Caco-2 (cell line): ENCODE data around the gene TDRKH. TPM values are rescaled to one million over a fixed set of nuclear protein-coding genes. Genes with fewer than 3 reads are reported as not detected.

Experiments used
- BruUV-seq: library from RNA; stranded (reverse); fragments of 400-500 nt; replicated peaks from 2 replicates; lab custom pipeline; 2021; lab: Mats Ljungman, UMichigan
- CTCF ChIA-PET: fragments of 300-600 bp; sonication (Branson Sonifier 250); formaldehyde crosslinking; loops from one replicate; lab custom pipeline; 2022; ENCODE audit warnings: antibody characterized with exemption; lab: Charles Lee
- POLR2A ChIA-PET: fragments of 300-600 bp; sonication (Branson Sonifier 250); formaldehyde crosslinking; loops from one replicate; lab custom pipeline; 2022; ENCODE audit warnings: antibody characterized with exemption; lab: Charles Lee
- DNase-seq, 2 experiments: peaks; one replicate each; pipeline versions ENCODE4 v3.0.0 to v3.0.0-alpha.2; 2020 to 2022
- H3K27me3 ChIP-seq: replicated peaks from 2 replicates; pipeline ENCODE4 v1.6.0; 2011; ENCODE audit warnings: low read length; ENCODE audit not compliant: control insufficient read depth, insufficient read depth
- H3K36me3 ChIP-seq: 2 replicates; pipeline ENCODE4 v1.5.1; 2011; ENCODE audit warnings: low read length; ENCODE audit not compliant: control insufficient read depth, insufficient read depth
- H3K4me1 ChIP-seq: fragments of 250-450 bp; sonication (Bioruptor Pico); 2 replicates; pipeline ENCODE4 v1.5.1; 2020; ENCODE audit warnings: mild to moderate bottlenecking
- H3K4me3 ChIP-seq: 2 replicates; pipeline ENCODE4 v1.5.1; 2011; ENCODE audit warnings: low read depth, mild to moderate bottlenecking, control low read depth, low read length
- H3K9me3 ChIP-seq: fragments of 250-450 bp; sonication (Bioruptor Pico); 2 replicates; pipeline ENCODE4 v1.5.1; 2020; ENCODE audit warnings: mild to moderate bottlenecking, moderate library complexity
- H3K27ac Mint-ChIP-seq: one replicate; pipeline ENCODE4 v1.8.0; 2022; ENCODE audit warnings: mixed read lengths; ENCODE audit not compliant: unreplicated experiment
- H3K27me3 Mint-ChIP-seq: one replicate; pipeline ENCODE4 v1.8.0; 2022; ENCODE audit warnings: mixed read lengths; ENCODE audit not compliant: insufficient read depth, unreplicated experiment
- H3K36me3 Mint-ChIP-seq: one replicate; pipeline ENCODE4 v1.8.0; 2022; ENCODE audit warnings: mild to moderate bottlenecking, mixed read lengths; ENCODE audit not compliant: insufficient read depth, unreplicated experiment
- H3K4me1 Mint-ChIP-seq: one replicate; pipeline ENCODE4 v1.8.0; 2022; ENCODE audit warnings: low read depth, mixed read lengths; ENCODE audit not compliant: unreplicated experiment
- H3K4me3 Mint-ChIP-seq: one replicate; pipeline ENCODE4 v1.8.0; 2022; ENCODE audit warnings: mild to moderate bottlenecking, moderate library complexity, mixed read lengths; ENCODE audit not compliant: unreplicated experiment
- H3K9me3 Mint-ChIP-seq: one replicate; pipeline ENCODE4 v1.8.0; 2022; ENCODE audit warnings: mixed read lengths; ENCODE audit not compliant: unreplicated experiment
- intact Hi-C: fragments of 100-400 bp; cut with micrococcal nuclease; formaldehyde crosslinking; loops from one replicate; pipeline ENCODE4 v1.10.0; 2022; ENCODE audit not compliant: unreplicated experiment
- total RNA-seq: library from RNA; stranded (reverse); gene quantifications from 2 replicates; pipeline ENCODE4 v1.2.3, GENCODE V29; 2022
- TF ChIP-seq, protein P1 (sequence below), 2 experiments: fragments of 200-600 bp in 1 of 2; IDR thresholded peaks; 1 replicate in 1 of 2; 2 replicates in 1 of 2; pipeline versions ENCODE4 v1.5.1 to v1.8.0; 2011 to 2022; ENCODE audit warnings: antibody characterized with exemption in 1 of 2, control low read depth in 1 of 2, inconsistent platforms in 1 of 2, low read depth in 1 of 2, low read length in 1 of 2, mild to moderate bottlenecking in 1 of 2, moderate library complexity in 1 of 2; ENCODE audit not compliant: insufficient read depth in 1 of 2, severe bottlenecking in 1 of 2, unreplicated experiment in 1 of 2

TDRKH gene
- total RNA-seq, 1 experiment from 2014 or later = 15.0 TPM

DNA sequence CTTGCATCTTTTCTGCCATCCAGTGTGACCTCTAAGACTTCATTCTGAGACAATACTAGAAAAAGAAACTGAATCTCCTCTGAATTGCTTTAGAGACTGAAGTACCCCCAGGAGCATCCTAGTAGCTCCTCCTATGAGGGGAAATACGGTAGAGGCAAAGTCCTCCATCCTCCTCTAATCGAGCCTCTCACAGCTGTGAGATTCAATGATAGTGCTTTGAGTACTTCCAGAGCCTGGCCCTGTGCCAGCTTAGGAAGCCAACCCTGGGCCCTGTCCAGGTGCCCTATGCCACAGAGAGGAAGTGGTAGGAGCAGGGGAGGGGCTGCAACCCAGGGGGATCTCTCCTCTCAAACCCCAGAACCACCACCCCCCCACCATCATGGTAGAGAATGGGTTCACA, 30.6 kb upstream of the TDRKH start:
- H3K4me1 Mint-ChIP-seq = no peaks in the 10 kb centered on the region
- POLR2A ChIA-PET = no interaction called here
- no peak for DNase-seq

DNA sequence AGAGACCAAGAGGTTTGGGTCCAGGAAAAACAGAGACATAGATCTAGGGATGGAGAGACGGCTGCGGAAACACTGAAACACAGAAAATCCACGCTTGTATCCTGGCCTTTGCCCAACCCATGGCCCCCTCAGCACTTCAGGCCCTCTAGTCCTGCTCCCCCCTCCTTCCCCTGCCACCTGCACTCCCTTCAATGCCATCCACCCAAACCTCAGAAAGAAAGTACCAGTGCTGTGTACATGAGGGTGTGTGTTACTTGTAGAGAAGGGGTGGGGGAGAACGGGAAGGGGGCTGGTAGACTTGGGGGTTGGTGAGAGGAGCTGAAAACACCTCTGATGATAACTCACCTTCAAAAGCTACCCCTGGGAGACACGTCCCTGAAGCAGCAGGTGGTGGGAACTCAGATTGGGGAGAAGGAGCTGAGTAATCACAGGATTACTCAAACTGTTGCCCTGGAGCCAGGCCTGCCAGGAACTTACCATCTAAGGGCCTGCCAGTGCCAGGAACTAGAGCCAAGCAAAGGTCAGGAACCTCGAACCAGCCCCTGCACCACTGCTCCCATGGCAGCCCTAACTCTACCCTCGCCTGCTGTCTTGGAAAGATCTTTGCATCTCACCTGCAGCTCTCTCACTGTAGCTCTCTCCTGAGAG, 29.8 kb upstream of the TDRKH start:
- CTCF ChIA-PET = interaction anchor here (0.6 to 1.0 kb wide), 2 partner anchors 10 to 16 kb away, joined by 3 to 4 read pairs; no protein-coding TSS in a partner anchor

More for the DNA sequence above, 30.6 kb upstream of the TDRKH start:
- CTCF ChIA-PET = interaction anchor here (0.6 to 1.0 kb wide), 2 partner anchors 9 to 16 kb away, joined by 3 to 4 read pairs; no protein-coding TSS in a partner anchor
- H3K27ac Mint-ChIP-seq = no peak overlapping the region
- Histone ChIP-seq H3K4me1 (no peaks in the 10 kb centered on the region), H3K9me3 (no peaks in the 10 kb centered on the region), H3K27me3 (no peaks in the 10 kb centered on the region; the same call in none of the 2 replicates), H3K4me3 (no peak overlapping the region), H3K36me3 (no peaks in the 10 kb centered on the region)
- no peak overlapping the region for H3K4me3 Mint-ChIP-seq
- no TSS peak for BruUV-seq
- intact Hi-C loops = no loop called here
- H3K36me3 Mint-ChIP-seq = no peaks in the 10 kb centered on the region
- H3K9me3 Mint-ChIP-seq = no peaks in the 10 kb centered on the region
- TF ChIP-seq, protein P1, sequence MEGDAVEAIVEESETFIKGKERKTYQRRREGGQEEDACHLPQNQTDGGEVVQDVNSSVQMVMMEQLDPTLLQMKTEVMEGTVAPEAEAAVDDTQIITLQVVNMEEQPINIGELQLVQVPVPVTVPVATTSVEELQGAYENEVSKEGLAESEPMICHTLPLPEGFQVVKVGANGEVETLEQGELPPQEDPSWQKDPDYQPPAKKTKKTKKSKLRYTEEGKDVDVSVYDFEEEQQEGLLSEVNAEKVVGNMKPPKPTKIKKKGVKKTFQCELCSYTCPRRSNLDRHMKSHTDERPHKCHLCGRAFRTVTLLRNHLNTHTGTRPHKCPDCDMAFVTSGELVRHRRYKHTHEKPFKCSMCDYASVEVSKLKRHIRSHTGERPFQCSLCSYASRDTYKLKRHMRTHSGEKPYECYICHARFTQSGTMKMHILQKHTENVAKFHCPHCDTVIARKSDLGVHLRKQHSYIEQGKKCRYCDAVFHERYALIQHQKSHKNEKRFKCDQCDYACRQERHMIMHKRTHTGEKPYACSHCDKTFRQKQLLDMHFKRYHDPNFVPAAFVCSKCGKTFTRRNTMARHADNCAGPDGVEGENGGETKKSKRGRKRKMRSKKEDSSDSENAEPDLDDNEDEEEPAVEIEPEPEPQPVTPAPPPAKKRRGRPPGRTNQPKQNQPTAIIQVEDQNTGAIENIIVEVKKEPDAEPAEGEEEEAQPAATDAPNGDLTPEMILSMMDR (IDR thresholded peaks at IDR 0.05; ENCODE audit: insufficient read depth in 1 of 2, low read depth in 1 of 2, low read length in 1 of 2, severe bottlenecking in 1 of 2, unreplicated experiment in 1 of 2) = no peak
- no peaks in the 10 kb centered on the region for H3K27me3 Mint-ChIP-seq

DNA sequence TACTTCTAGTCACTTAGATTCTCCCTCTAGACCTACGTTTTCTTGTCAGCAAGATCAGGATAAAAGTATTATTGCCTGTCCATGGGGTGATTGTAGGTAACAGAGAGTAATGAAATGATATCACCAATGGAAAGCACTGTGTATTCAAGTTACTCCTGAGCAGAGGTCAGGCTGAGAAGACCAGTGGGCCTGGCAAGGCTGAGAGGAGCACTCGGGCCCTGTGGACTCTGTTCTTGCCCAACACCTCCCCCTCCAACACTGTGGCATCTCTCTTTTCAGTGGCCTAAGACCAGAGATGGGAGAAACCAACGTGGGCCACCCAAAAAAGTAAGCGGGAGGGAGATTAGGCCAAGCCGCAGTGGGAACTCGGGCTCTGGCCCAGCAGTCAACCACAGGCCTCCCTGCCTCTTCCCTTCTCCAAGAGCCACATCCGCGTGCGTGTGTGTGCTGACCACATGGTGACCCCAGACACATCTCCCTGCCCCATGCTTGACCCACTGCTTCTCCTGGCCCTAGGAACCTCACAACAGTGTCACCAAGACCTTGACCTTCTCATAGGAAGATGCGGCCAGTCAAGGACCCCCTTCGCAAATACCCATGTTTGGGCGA, 29.0 kb upstream of the TDRKH start:
- no peaks in the 10 kb centered on the region for H3K9me3 Mint-ChIP-seq
- ChIA-PET POLR2A (no interaction called here), CTCF (no interaction called here)
- H3K4me1 Mint-ChIP-seq = no peaks in the 10 kb centered on the region
- Histone ChIP-seq H3K36me3 (no peaks in the 10 kb centered on the region), H3K27me3 (no peaks in the 10 kb centered on the region; the same call in none of the 2 replicates), H3K4me3 (no peak overlapping the region), H3K4me1 (no peaks in the 10 kb centered on the region), H3K9me3 (no peaks in the 10 kb centered on the region)
- H3K36me3 Mint-ChIP-seq = no peaks in the 10 kb centered on the region
- TF ChIP-seq, protein P1 (IDR thresholded peaks at IDR 0.05; ENCODE audit: insufficient read depth in 1 of 2, low read depth in 1 of 2, low read length in 1 of 2, severe bottlenecking in 1 of 2, unreplicated experiment in 1 of 2) = no peak
- H3K27me3 Mint-ChIP-seq = no peaks in the 10 kb centered on the region
- H3K27ac Mint-ChIP-seq = no peak overlapping the region
- intact Hi-C loops = no loop called here
- no peak overlapping the region for H3K4me3 Mint-ChIP-seq
- no peak for DNase-seq
- no TSS peak for BruUV-seq

More for the DNA sequence above, 29.8 kb upstream of the TDRKH start:
- no peaks in the 10 kb centered on the region; the same call in none of the 2 replicates for H3K27me3 ChIP-seq
- intact Hi-C loops = no loop called here
- no peaks in the 10 kb centered on the region for H3K4me1 ChIP-seq
- no peaks in the 10 kb centered on the region for H3K4me1 Mint-ChIP-seq
- no peak overlapping the region for H3K4me3 ChIP-seq
- TF ChIP-seq, protein P1 (IDR thresholded peaks at IDR 0.05; ENCODE audit: insufficient read depth in 1 of 2, low read depth in 1 of 2, low read length in 1 of 2, severe bottlenecking in 1 of 2, unreplicated experiment in 1 of 2) = no peak
- no peak overlapping the region for H3K4me3 Mint-ChIP-seq
- no peaks in the 10 kb centered on the region for H3K9me3 Mint-ChIP-seq
- no peaks in the 10 kb centered on the region for H3K36me3 ChIP-seq
- H3K36me3 Mint-ChIP-seq = no peaks in the 10 kb centered on the region
- no TSS peak for BruUV-seq
- no peaks in the 10 kb centered on the region for H3K9me3 ChIP-seq
- H3K27me3 Mint-ChIP-seq = no peaks in the 10 kb centered on the region
- no peak overlapping the region for H3K27ac Mint-ChIP-seq
- POLR2A ChIA-PET = no interaction called here
- DNase-seq = no peak
